Fibroblast of skin of right quadriceps (primary cell): ENCODE results near the gene MAPT.
"Not testable (repeated sequence)": the region's sequence is repeated elsewhere in the genome, so short reads cannot be mapped to it uniquely, and the experiment has no call there.

Experiments used
- DNase-seq: peaks from one replicate; pipeline ENCODE4 v3.0.0-alpha.2; 2013

The MAPT gene

GRCh38 chr17:45996282-45996937 lies 102.1 kb downstream of the MAPT start:
- no peak for DNase-seq

GRCh38 chr17:45997166-45997565 lies 102.8 kb downstream of the MAPT start:
- DNase-seq: no peak

- DNase-seq: peak; percentile 37
These were observed 103.3 kb downstream of the MAPT start for GRCh38 chr17:45997624-45998023.

GRCh38 chr17:45998987-45999899 lies 104.9 kb downstream of the MAPT start, which contains the start of gene STH:
TSS of gene STH (plus strand) at chr17:45999250. CDS start at chr17:45999280, 30 bp downstream.
- DNase-seq: no peak

- no peak for DNase-seq
These were observed 105.5 kb downstream of the MAPT start for GRCh38 chr17:45999900-46000290.

- DNase-seq: no peak
These were observed 105.9 kb downstream of the MAPT start for GRCh38 chr17:46000292-46000691.

- DNase-seq: no peak
These were observed 106.4 kb downstream of the MAPT start for GRCh38 chr17:46000757-46001156.

GRCh38 chr17:46001390-46002310 lies 107.3 kb downstream of the MAPT start:
- DNase-seq: no peak

- peak; percentile 48 for DNase-seq
These were observed 108.1 kb downstream of the MAPT start for GRCh38 chr17:46002311-46002972.

GRCh38 chr17:46002973-46003316 lies 108.6 kb downstream of the MAPT start:
- DNase-seq: no peak

GRCh38 chr17:46003907-46004748 lies 109.8 kb downstream of the MAPT start:
- no peak for DNase-seq

GRCh38 chr17:46006082-46006481 lies 111.7 kb downstream of the MAPT start:
- DNase-seq: not testable (repeated sequence)

- DNase-seq: no peak
These were observed 113.2 kb downstream of the MAPT start for GRCh38 chr17:46007461-46007965.

GRCh38 chr17:46008591-46008990 lies 114.2 kb downstream of the MAPT start:
- DNase-seq: no peak

GRCh38 chr17:46009681-46010596 lies 115.6 kb downstream of the MAPT start:
- no peak for DNase-seq

GRCh38 chr17:46010597-46011186 lies 116.3 kb downstream of the MAPT start:
- DNase-seq: no peak

- DNase-seq: no peak
These were observed 117.6 kb downstream of the MAPT start for GRCh38 chr17:46011711-46012505.

- no peak for DNase-seq
These were observed 118.2 kb downstream of the MAPT start for GRCh38 chr17:46012506-46013079.

GRCh38 chr17:46013127-46013501 lies 118.8 kb downstream of the MAPT start:
- DNase-seq: no peak
